Measurements from ENCODE around the gene MYO19.

- no peak for TF ChIP-seq CTCF (IDR thresholded peaks at IDR 0.05; ENCODE audit: low read depth, low read length, poor library complexity, severe bottlenecking)
- TF ChIP-seq EZH2phosphoT487 (IDR thresholded peaks at IDR 0.05; ENCODE audit: borderline replicate concordance, low read length), result no peak
These were observed 13.1 kb upstream of the MYO19 start for GRCh38 chr17:36547776-36548175.
